Measurements from ENCODE around the gene NFIX.

Gene NFIX

DNA sequence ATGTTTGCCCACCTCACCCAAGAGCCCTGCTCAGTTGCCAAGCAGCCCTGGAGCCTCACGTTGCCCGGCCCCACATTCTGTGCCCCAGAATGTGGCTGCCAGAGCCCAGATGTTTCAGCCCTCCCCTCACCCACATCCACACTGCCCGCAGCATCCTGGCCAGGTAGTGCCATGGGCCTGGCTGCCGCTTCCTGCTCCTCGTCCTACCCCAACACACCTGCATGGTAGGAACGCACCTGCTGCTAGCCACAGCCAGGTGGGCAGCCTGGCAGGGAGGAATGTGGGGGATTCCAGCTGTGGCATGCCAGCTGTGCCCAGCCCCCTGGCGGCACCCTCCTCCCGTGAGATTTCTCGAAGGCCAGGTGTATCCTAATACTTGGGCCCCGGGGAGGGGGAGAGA is 7.5 kb upstream of the NFIX start:
- no peak for DNase-seq (ENCODE audit: low read depth, low spot score)

DNA sequence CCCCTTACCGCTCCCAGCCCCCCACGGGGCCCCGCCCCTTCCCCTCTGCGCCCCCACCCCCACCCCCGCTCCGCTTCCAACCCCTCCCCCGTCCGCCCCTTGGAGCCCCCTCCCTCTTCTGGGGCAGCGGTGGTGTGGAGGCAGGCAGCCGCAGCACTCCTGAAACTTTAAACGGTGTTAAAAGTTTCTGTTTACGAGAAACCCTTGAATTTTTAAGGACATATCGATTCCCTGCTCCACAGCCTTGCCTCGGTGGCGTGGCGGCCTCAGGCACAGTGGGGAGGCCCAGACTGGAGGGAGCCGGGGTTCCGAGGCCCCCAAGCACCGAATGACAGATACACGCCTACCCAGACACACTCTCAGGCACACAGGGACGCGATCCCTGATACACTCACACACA is 4.8 kb upstream of the NFIX start:
- no peak for DNase-seq (ENCODE audit: low read depth, low spot score)

DNA sequence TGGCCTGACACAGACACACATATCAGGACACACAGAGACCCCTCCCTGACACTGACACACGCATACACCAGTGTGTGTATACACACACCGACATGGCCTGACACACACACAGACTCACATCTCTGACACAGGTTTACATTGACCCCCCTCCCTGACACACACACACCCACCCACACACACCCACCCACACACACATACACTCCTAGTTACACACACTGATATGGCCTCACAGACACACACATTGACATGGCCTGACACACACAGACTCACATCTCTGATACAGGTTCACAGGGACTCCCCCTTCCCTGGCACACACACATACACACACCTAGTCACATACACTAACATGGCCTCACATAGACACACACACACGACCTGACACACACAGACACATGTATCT is 4.4 kb upstream of the NFIX start:
- no peak for DNase-seq (ENCODE audit: low read depth, low spot score)

DNA sequence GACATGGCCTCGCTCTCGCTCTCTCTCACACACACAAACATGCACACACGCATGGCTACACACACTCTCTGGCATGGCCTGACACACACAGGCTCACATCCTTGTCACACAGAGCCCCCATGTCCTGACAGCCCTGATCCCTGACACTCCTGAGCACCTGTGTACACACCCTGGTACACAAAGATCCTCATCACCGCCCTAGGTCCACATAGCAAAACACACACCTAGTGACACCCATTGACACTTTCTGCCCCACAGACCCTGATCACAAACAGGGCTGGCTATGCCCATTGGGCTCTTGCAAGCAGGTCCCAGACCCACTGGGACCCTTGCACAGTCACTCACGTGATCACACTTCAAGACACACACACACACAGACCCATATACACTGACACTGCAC is 4.0 kb upstream of the NFIX start:
- no peak for DNase-seq (ENCODE audit: low read depth, low spot score)

DNA sequence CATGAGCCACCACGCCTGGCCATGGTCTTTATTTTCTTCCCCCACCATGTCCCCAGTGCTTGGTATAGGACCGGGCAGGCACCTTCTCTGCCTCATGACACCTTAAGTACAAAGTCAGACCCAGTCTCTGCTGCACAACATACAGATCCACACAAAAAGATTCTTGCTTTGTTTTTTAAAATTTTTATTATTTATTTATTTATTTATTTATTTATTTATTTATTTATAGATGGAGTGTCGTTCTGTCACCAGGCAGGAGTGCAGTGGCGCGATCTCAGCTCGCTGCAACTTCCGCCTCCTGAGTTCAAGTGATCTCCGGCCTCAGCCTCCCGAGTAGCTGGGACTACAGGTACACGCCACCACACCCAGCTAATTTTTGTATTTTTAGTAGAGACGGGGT is 2.5 kb upstream of the NFIX start:
- DNase-seq (ENCODE audit: low read depth, low spot score), result no peak

DNA sequence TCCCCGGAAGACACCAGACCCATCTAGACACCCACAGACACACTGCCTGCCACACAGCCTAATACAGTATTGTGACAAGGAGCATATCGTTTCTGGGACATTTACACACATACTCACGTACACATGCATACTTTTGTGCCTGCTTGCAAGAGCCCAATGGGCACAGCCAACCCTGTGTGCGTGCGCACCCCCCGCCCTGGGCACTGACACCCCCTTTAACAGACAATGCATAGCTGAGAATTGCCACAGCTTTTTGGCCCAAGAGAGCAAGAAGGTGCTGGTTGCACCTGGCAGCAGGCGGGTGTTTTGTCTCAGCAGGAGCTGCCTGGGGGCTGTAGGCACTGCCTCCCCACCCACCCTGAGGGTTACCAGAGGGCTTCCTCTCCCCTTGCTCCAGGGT is 1.7 kb upstream of the NFIX start:
- no peak for DNase-seq (ENCODE audit: low read depth, low spot score)

DNA sequence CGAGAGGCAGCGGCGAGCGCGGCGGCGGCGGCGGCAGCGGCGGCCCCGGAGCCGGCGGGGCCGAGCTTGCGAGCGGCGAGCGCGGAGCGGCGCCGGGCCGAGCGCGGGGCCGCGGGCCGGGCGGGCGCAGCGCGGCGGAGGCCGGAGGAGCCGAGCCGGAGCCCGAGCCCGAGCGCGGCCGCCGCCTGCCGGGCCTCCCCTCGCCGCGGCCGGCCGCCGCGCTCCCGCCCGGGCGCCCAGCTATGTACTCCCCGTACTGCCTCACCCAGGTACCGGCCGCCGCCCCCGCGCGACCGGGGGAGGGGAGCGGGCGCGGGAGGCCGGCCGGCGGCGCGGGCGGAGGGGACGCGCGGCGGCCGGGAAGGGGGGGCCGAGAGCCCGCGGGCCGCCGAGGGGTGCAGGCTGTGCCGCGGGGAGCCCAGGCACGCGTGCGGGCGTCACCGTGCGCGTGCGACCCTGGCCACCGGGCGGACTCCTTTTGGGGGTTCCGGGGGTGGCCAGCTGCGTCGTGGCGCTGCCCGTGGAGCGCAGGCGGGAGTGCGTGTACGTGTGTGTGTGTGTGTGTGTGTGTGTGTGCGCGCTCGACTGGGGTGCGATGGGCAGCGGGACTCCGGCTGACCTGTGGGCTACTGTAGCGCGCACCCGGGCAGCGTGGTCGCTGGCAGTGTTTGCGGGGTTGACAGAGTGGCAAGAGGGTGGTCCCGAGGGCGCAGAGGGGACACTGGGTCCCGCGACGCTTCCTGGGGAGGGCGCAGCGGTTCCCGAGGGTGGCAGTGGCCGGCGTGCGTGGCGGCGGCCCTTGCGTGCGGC is 526 bp downstream of the NFIX start:
- no peak for DNase-seq (ENCODE audit: low read depth, low spot score)

DNA sequence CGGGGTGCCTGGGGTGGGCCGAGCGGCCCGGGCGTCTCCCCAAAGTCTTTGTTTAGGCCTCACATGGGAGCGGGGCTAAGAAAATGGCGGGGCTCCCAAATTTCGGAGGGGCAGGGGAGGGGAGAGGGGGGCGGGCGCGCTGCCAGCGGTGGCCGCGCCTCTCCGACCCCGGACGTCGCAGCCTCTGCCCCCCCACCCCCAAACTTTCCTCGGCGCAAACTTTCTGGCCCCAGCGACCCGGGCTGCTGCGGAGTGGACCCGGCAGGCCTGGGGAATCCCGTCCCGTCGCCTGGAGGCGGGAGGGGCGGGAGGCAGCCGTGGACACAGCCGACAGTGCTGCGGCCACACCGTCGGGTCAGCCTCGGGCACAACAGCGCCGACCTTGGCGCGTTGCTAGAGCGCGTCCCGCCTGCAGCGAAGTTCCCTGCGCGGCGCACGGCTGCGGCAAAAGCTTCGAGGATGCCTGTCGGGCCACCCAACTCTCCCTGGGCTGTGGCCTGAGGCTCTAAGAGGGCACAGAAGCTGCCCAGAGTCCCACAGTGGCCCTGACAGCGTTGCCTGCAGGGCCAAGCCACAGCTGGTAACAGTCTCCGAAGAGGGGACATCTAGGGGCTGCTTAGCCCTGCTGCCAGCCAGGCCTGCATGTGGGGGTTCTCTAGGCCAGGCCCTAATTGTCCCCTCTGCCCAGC is 1.3 kb downstream of the NFIX start:
- DNase-seq (ENCODE audit: low read depth, low spot score), result no peak

DNA sequence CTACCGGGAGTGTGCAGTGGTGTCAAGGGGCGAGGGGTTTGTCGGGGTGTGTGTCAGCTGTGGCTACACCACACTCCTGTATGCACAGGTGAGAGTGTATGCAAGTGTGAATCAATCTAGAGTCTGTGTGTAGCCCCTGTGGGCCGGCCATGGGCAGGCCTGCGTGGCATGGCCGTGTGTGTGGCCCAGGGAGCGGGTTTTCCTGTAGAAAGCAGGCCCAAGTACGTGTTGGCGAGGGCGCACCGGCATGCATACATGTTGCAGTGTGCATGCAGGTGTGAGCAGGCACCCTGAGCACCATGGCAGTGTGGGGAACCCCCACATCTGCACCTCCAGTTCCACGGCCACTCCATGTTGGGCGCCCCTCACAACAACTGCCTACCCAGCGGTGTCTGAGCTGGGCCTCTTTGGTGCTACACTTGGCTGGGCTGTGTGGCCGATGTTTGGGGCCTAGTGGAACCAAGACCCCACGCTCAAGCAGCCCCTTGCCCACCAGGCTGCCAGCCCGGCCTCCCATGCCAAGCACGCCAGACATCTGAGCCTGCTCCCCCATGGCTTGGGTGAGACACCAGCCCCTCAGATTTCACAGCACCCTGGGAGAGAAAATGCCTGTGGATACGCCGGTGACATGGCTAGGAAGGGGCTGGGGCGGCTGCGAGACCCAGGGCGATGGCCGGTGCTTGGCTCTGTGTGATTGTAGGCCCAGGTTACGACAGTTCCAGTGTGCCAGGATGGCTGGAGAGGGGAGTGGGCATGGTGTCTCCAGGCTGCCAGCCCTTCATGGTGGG is 2.1 kb downstream of the NFIX start:
- DNase-seq (ENCODE audit: low read depth, low spot score), result no peak

DNA sequence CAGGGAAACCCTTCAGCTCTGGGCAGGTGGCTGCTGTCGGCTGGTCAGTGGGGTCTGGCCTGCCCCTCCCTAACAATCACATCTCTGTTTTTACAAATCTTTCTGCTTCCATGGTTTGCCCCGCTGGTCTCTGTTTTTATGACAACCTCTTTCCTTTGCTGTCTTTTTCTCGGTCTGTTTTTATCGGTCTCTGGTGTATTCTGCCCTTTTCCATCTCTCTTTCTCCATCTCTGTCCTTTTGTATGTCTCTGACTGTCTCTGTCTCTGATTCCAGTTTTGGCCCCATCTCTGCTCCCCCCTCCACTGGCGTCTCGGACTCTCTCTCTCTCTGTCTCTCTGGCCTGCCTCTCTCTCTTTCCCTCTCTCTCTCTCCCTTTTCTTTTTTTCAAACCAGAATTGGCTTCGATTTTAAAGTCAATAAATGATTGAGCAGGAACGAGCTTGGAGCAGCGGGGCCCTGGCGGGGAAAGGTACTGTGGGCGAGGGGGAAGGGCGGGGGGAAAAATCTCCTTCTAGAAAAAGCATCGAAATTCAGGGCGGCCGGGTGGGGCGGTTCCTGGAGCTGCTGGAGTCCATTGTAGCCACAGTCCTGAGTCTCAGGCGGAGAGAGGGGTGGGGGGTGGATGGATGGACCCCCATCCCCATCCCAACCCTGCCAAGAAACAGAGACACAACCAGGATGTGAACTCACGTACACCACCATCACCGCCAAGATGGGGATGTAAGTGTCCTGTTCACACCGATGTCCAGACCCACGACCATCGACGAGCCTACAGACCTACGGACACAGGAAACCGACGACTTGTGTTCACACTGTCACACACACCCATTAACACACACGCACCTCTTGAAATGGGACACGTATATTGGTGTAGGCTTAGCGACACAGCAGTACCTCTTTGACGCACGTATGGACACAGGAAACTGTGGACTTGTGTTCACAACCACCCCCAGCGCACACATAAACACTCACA is 3.0 kb downstream of the NFIX start:
- no peak for DNase-seq (ENCODE audit: low read depth, low spot score)

DNA sequence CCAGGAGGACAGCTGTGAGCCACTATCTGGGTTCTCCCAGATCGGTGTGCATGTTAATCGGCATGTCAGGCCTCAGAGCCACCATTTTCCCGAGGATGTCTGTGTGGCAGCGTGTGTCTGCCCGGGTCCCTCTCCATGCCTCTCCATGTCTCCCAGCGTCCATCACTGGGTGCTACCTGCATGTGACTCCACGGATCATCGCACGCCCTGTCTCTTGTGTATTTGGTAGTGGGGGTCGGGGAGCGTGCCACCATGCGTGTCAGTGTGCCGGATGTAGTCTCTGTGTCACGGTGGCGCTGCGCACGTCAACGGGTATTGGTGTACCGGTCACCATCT is 5.9 kb downstream of the NFIX start:
- no peak for DNase-seq (ENCODE audit: low read depth, low spot score)

DNA sequence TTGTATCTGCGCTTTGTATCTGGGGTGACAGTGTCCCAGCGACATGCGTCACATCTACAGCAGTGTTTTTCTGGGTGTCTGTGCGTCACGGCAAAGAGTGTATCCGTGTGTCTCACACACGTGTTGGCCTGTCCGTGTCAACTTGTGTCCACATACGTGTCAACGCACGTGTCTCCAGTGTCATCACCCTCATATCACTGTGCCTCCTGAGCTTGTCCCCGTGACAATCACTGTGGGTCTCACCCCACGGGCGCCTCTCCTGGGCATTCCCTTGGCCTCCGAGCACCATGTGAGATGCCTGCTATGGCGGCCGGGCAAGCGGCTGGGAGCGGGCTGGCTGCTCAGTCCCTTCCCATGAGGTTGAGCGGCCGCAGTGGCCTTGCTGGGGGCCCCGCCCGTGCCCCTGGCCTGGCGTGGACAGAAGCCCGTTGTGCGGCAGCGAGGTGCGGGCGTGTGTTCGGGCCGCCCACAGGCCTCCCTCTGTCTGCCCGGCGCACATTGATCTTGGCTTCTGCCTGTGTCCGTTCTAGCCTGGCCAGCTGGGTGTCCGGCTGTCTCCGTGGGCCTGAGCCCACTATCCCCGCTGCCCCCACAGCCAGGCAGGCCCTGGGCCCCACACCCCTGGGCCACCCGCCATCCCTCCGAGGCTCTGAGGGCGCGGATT is 6.4 kb downstream of the NFIX start:
- no peak for DNase-seq (ENCODE audit: low read depth, low spot score)

DNA sequence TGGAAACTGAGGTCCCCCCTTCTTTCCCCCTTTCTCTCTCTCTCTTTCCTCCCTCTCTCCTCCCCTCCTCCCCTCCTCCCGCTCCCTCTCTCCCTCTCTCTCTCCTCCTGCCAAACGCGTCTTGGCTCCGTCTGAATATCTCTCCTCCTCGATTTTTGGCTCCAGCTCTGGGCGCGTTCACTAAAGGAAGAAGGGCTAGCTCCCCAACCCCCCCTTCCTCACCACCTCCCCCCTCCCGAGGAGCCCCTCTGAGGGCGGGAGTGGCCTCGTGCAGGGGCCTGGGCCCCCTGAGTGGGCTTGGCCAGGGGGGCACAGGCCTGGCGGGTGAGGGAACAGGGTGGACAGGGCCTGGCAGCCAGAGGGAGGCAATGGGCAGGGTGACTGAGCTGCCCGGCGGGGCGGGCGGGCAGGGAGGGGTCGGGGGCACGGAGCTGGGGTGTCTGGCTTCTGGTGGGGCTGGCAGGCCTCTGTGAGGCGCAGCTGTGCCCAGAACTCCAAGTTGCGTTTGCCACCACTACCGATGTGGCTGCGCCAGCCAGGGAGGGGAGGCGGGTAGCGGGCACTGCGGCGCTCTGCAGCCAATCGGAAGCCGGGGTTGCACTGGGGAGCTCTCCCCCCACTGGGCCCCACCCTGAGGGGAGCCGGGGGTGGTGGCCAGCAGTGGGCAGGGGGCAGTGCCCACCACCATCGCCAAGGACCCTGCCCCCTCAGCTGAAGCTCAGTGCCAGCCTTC is 7.1 kb downstream of the NFIX start:
- no peak for DNase-seq (ENCODE audit: low read depth, low spot score)

DNA sequence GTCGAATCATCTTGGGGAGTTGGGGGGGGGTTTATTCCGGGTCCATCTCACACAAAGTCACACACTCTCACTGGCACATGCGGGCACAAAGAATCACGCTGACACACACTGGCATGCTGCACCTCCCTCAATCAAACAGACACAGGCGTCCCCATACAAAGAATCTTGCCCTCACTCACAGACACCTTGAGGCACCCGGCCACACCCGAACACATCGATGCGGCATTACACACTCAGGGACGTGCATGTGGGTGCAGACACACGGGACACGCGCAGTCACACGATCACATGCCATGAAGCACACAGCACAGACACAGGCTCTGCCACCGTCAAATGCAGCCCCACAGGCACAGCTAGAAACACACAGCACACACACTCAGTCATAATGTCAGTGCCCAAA is 7.8 kb downstream of the NFIX start:
- DNase-seq (ENCODE audit: low read depth, low spot score), result no peak

DNA sequence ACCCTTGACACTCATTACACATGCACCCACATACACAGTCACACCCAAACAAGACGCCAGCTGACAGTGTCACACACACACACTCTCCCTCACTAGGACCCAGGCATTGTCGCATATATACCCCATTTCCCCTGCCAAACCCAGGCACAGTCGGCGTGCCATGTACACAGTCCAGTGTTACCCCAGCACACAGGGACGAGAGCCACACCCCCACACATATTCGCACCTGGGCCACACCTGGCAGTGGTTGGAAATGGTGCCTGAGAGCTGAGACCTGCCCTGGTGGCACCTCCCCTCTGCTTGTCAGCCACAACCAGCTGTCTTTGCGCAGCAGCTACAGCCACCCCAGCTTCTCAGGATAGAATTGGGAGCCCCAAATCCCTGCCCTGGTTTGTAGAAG is 9.0 kb downstream of the NFIX start:
- DNase-seq (ENCODE audit: low read depth, low spot score), result no peak

DNA sequence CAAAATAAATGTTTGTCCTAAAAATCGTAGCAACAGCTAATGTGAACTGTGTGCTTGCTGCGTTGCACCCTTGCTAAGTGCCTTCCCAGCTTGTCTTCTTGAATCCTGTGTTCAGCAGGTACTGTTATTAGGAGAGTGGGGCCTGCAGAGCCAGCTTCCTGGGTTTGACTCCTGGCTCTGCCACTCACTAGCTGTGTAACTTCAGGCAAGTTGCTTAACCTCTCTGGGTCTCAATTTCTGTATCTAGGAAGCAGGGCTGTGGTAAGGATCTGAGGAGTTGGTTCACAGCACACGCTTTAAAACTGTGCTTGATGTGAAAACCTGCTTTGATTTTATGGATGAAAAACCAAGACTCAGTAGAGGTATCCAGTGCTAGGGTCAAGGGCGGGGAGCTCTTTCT is 10.0 kb downstream of the NFIX start:
- no peak for DNase-seq (ENCODE audit: low read depth, low spot score)

DNA sequence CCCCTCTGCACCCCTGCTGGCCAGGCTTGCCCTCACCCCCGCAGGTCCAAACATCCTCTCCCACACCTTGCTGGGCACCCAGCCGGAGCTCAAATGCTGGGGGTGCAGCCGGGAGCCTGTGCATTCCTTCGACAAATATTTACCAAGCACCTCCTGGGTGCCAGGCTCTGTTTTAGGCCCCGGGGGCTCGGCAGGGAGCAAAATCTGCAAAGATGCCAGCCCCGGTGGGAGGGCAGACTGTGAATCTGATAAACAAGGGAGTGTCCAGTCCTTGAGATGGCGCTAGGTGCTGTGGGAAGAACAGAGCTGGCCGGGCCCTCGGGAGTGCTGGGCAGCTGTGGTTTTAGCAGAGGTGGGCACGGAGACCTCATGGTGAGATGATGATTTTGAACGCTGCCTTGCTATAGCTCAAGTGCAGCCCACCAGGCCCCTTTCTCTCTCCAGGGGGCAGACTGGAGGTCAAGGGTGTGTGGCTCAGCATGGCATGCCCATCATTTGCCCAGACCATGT is 10.6 kb downstream of the NFIX start:
- no peak for DNase-seq (ENCODE audit: low read depth, low spot score)

DNA sequence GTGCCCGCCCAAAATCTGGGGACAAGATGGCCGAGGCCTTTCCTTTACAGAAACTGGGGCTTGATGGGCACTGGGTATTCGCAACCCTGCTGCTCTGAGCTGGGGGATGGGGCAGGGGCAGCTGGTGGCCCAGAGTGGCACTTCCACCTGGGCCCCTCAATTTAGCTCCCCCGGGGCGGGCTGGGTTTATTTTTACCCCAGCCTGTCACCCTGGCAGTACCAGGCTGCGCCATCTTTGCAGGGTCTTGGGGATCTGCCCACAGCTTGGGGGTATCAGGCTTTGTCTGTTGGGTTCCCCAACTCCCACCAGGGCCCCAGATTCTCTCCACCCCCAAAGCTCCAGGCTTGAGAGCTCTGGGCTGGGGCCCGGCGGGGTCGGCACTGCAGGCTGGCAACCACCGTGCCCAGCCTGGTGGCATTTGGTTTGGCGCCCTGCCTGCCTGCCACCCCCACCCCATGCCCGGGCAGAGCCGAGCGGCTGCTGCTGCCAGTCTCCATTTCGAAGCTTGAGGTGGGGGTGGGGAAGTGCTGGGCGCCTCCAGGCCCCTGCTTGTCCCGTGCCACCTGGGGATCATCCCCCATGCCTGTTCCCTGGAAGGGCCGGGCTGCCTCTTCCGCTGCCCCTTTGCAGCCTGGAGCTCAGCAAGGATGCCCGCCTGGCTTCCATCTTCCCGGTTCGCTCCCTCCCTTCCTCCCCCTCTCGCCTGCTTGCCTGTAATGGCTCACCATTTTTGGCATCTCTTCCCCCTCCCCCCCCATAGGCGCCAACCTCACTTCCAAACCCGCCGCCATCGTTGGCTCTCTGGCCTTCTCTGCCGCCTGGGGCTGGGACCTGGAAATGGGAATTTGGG is 11.4 kb downstream of the NFIX start:
- DNase-seq (ENCODE audit: low read depth, low spot score), result no peak

All from brain pericyte (primary cell).